Upper lobe of right lung (tissue), 1 donor: Measurements from ENCODE around the gene ATP10A. TPM values are rescaled to one million over a fixed set of nuclear protein-coding genes. Genes with fewer than 3 reads are reported as not detected.
A peak's percentile ranks its signal among the peaks of the same experiment; 100 is the strongest.

Experiments
- ATAC-seq: fragments of 200-7000 bp; cut with Tn5 transposase; one replicate; pipeline ENCODE4 v1.9.1; 2020; ENCODE audit warnings: mild to moderate bottlenecking, moderate library complexity
- DNase-seq: peaks from one replicate; pipeline ENCODE4 v3.0.0-alpha.2; 2020
- H3K27ac ChIP-seq: fragments of 200-600 bp; one replicate; pipeline ENCODE4 v1.8.0; 2022
- H3K27me3 ChIP-seq: fragments of 200-600 bp; one replicate; pipeline ENCODE4 v1.8.0; 2022; ENCODE audit warnings: mild to moderate bottlenecking
- H3K36me3 ChIP-seq: fragments of 200-600 bp; one replicate; pipeline ENCODE4 v1.8.0; 2022
- H3K4me1 ChIP-seq: fragments of 200-600 bp; one replicate; pipeline ENCODE4 v1.8.0; 2022
- H3K4me3 ChIP-seq: fragments of 200-600 bp; one replicate; pipeline ENCODE4 v1.8.0; 2022; ENCODE audit warnings: mild to moderate bottlenecking
- H3K9me3 ChIP-seq: fragments of 200-600 bp; one replicate; pipeline ENCODE4 v1.8.0; 2022
- intact Hi-C: fragments of 100-400 bp; cut with DNase I; formaldehyde crosslinking; loops from one replicate; pipeline ENCODE4 v1.11.0; 2022
- total RNA-seq: library from RNA; stranded (reverse); fragmentation: NEBNext Ultra II Directional; extraction: Animal tissue kit (Norgen Biotek cat#: 25700); gene quantifications from one replicate; pipeline ENCODE4 v1.2.1, GENCODE V29; 2021
- TF ChIP-seq, protein P1 (sequence below): fragments of 200-600 bp; IDR thresholded peaks from one replicate; pipeline ENCODE4 v1.8.0; 2022; ENCODE audit warnings: antibody characterized with exemption
- donor health status: DM: no; HTN: yes; CAD: no; lungs with severe emphysema.

Gene ATP10A
- total RNA-seq, 1 donor from 2014 or later: 31.1 TPM

- Histone ChIP-seq H3K4me3 (no peak overlapping the region), H3K36me3 (no peaks in the 10 kb centered on the region), H3K27me3 (no peaks in the 10 kb centered on the region), H3K27ac (no peak overlapping the region), H3K4me1 (peaks cover 5% of the 10 kb centered on the region), H3K9me3 (no peaks in the 10 kb centered on the region)
- intact Hi-C loops: no loop called here
- TF ChIP-seq, protein P1, sequence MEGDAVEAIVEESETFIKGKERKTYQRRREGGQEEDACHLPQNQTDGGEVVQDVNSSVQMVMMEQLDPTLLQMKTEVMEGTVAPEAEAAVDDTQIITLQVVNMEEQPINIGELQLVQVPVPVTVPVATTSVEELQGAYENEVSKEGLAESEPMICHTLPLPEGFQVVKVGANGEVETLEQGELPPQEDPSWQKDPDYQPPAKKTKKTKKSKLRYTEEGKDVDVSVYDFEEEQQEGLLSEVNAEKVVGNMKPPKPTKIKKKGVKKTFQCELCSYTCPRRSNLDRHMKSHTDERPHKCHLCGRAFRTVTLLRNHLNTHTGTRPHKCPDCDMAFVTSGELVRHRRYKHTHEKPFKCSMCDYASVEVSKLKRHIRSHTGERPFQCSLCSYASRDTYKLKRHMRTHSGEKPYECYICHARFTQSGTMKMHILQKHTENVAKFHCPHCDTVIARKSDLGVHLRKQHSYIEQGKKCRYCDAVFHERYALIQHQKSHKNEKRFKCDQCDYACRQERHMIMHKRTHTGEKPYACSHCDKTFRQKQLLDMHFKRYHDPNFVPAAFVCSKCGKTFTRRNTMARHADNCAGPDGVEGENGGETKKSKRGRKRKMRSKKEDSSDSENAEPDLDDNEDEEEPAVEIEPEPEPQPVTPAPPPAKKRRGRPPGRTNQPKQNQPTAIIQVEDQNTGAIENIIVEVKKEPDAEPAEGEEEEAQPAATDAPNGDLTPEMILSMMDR: no peak
- ATAC-seq (peak; percentile 53), DNase-seq (no peak)
Observed at GRCh38 chr15:25810631-25811091, 52.5 kb downstream of the ATP10A start.

DNA sequence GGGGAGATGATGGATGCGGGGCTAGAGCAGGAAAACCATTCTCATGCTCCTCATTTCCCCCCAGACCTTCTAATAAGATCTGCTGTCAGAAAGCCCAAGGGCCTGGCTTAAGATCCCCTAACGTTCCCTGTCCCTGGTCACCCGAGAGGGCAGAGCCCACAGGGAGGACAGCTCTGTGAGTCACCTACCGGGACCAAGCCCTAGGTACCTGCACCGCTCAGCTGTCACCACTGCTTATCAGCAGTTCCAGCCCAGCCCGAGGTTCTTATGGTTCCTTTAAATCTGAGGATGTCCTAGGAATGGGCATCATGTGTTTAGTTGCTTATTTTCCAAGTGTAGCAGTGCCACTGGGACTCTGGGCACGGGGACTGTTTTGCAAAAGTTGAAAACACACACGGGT lies 53.0 kb downstream of the ATP10A start:
- Histone ChIP-seq H3K4me3 (no peak overlapping the region), H3K27me3 (no peaks in the 10 kb centered on the region), H3K36me3 (no peaks in the 10 kb centered on the region), H3K9me3 (no peaks in the 10 kb centered on the region), H3K27ac (no peak overlapping the region), H3K4me1 (peaks cover 5% of the 10 kb centered on the region)
- DNase-seq (no peak), ATAC-seq (peak; percentile 25)
- intact Hi-C loops: no loop called here
- TF ChIP-seq, protein P1: no peak

DNA sequence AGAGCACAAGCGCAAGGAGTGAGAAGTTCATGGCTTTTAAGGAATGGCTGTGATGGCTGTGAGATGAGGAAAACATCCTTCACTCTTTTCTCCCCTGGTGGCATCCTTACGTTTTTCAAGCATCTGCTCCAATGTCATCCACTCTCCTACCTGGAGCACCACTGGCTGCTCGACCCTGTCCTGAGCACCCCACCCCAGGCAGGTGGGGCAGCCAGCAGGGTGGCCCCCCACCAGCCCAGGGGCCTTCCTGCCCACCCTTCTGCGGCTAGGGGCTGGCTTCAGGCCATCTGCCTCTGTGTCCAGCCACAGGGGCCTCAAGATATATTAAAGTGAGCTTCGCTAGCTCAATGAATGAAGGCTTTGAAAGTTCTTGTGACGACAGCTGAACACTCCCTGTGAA lies 56.1 kb downstream of the ATP10A start:
- TF ChIP-seq, protein P1: no peak
- no peak for ATAC-seq
- H3K27me3 ChIP-seq: no peaks in the 10 kb centered on the region
- no peaks in the 10 kb centered on the region for H3K9me3 ChIP-seq
- H3K4me1 ChIP-seq: peaks cover 5% of the 10 kb centered on the region
- intact Hi-C loops: no loop called here
- no peak overlapping the region for H3K4me3 ChIP-seq
- DNase-seq: no peak
- no peaks in the 10 kb centered on the region for H3K36me3 ChIP-seq
- no peak overlapping the region for H3K27ac ChIP-seq

DNA sequence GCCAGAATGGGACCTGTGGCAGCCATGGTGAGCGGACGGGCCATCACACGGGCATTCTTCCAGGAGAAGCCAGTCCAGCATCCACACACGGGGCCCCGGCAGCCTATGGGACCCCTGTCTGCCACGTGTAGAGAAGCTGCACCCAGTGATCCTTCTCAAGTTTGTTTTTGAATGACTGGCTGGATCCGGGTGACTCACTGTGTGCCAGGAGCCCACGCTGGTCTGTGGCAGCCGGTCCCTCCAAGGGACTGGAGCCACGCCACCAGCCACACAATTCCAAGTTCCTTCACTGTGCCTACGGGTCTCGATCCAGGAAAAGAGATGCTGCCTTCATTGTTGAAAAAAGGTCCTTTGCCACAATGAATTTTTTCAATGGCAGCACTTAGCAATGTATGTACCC lies 58.1 kb downstream of the ATP10A start:
- intact Hi-C loops: no loop called here
- no peaks in the 10 kb centered on the region for H3K27me3 ChIP-seq
- H3K4me3 ChIP-seq: no peak overlapping the region
- TF ChIP-seq, protein P1: no peak
- H3K27ac ChIP-seq: no peak overlapping the region
- ATAC-seq: no peak
- no peaks in the 10 kb centered on the region for H3K9me3 ChIP-seq
- DNase-seq: no peak
- H3K4me1 ChIP-seq: no peaks in the 10 kb centered on the region
- no peaks in the 10 kb centered on the region for H3K36me3 ChIP-seq

GRCh38 chr15:25804451-25804850 lies 58.7 kb downstream of the ATP10A start:
- no peak for ATAC-seq
- intact Hi-C loops: no loop called here
- Histone ChIP-seq H3K27ac (no peak overlapping the region), H3K27me3 (no peaks in the 10 kb centered on the region), H3K9me3 (no peaks in the 10 kb centered on the region), H3K4me3 (no peak overlapping the region), H3K36me3 (no peaks in the 10 kb centered on the region), H3K4me1 (no peaks in the 10 kb centered on the region)
- TF ChIP-seq, protein P1: no peak
- no peak for DNase-seq

DNA sequence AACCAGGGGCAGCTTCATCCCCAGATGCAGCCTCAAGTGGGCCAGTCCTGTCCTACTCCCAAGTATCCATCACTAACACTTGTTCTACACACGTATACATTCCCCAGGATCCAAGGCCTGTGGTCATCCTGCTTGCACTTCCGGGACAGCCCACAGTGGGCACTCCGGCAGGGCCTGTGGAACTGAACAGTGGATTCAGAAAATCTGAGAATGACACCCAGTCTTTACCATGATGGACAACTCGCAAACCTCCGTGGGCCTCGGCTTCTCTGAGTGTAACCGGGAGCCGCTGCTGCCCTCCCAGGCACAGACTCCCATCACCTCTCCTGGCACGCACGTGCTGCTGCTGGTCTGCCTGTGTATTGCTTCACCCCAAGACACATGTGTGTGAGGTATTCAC lies 59.6 kb downstream of the ATP10A start:
- DNase-seq: peak; percentile 40
- Histone ChIP-seq H3K4me3 (no peak overlapping the region), H3K36me3 (no peaks in the 10 kb centered on the region), H3K9me3 (no peaks in the 10 kb centered on the region), H3K27ac (no peak overlapping the region), H3K27me3 (no peaks in the 10 kb centered on the region), H3K4me1 (no peaks in the 10 kb centered on the region)
- no peak for ATAC-seq
- intact Hi-C loops: no loop called here
- TF ChIP-seq, protein P1: no peak
